Measurements from ENCODE around the gene GRIK4. TPM values are rescaled to one million over a fixed set of nuclear protein-coding genes. Genes with fewer than 3 reads are reported as not detected.
A peak's percentile ranks its signal among the peaks of the same experiment; 100 is the strongest.

The GRIK4 gene
- total RNA-seq, 1 donor from 2014 or later, result 0.36 TPM

DNA sequence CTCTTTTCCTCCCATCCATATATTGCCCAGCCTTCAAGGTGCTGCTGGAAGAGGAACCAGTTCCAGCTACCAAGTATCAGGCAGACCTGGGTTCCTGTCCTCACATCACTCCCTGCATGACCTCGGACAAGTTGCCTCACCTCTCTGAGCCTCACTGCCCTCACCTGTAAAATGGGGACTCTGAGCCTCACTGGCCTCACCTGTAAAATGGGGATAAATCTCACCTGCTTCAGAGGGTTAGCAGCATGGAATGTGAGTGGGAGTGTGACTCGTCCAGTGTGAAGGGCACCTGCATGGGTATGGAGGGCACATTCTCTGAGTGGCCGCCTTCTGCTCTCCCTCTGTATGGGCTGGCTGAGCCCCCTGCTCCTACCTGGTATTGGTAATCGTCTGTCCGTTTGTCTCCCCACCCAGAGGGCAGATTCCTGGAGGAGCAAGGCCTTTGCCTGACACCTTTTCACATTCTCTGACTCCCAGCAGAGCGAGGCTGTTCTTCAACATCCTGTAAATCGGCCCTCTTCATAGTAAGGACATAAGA is 3.7 kb downstream of the GRIK4 start:
- no peaks in the 10 kb centered on the region for H3K36me3 Mint-ChIP-seq

DNA sequence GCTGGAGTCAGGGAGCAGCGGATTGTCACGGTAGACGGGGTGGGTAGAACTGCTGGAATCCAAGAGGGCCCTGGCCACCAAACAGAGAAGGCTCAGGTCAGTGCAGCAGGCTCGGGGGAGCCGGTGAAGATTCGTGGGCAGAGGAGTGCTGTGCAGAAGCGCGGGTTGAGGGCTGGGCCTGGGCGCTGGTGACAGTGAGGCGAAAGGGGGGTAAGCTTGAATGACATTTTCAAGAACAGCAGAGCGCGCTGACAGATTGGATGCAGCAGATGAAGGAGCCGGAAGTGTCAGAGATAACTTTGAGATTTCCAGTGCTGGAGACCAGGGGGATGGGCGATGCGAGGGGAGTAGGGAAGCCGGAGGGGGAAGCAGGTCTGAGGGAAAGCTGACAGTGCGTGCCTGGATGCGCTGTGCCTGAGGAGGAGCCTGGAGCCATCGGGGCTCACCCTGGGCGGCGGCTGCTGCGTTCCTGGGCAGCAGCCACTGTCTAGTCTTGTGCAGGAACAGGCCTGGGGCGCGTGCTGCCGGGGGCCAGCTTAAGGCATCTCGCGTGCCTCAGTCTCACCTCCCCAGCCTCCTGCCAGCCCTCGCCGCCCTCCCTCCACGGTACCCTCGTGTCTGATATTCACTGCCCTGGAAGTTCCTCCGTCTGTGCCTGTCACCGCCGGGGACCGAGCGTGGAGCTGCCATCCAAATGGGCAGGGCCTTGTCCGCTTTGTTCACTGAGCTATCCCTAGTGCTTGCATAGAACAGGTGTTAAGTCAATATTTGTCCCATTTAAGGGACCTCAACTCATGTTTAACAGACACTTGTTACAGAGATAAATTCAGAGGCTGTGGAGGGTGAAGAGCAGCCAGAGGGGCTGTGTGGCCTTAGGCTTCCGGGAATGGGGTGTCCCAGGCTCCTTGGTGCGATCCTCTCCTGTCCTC is 5.2 kb downstream of the GRIK4 start:
- no peak for TF ChIP-seq EZH2phosphoT487 (IDR thresholded peaks at IDR 0.05)
- no peak for TF ChIP-seq EZH2 (IDR thresholded peaks at IDR 0.05)
- TF ChIP-seq, protein P1, sequence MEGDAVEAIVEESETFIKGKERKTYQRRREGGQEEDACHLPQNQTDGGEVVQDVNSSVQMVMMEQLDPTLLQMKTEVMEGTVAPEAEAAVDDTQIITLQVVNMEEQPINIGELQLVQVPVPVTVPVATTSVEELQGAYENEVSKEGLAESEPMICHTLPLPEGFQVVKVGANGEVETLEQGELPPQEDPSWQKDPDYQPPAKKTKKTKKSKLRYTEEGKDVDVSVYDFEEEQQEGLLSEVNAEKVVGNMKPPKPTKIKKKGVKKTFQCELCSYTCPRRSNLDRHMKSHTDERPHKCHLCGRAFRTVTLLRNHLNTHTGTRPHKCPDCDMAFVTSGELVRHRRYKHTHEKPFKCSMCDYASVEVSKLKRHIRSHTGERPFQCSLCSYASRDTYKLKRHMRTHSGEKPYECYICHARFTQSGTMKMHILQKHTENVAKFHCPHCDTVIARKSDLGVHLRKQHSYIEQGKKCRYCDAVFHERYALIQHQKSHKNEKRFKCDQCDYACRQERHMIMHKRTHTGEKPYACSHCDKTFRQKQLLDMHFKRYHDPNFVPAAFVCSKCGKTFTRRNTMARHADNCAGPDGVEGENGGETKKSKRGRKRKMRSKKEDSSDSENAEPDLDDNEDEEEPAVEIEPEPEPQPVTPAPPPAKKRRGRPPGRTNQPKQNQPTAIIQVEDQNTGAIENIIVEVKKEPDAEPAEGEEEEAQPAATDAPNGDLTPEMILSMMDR (IDR thresholded peaks at IDR 0.05), result no peak
- Histone ChIP-seq H3K27ac (no peak overlapping the region), H3K4me1 (peaks cover 14% of the 10 kb centered on the region), H3K9me3 (ENCODE audit: low read depth) (no peaks in the 10 kb centered on the region), H3K79me2 (ENCODE audit: low read depth) (no peaks in the 10 kb centered on the region), H4K20me1 (ENCODE audit: low read depth) (no peaks in the 10 kb centered on the region), H2AFZ (replicated peaks) (no peak overlapping the region), H3K4me2 (no peak overlapping the region), H3K36me3 (no peaks in the 10 kb centered on the region), H3K4me3 (no peak overlapping the region), H3K9ac (no peak overlapping the region), H3F3A (ENCODE audit: low read depth) (no peaks in the 10 kb centered on the region), H3K27me3 (peaks cover 21% of the 10 kb centered on the region)
- peak; percentile 36 for DNase-seq (ENCODE audit: low spot score)
- H3K4me1 Mint-ChIP-seq, result peaks cover 26% of the 10 kb centered on the region
- no peaks in the 10 kb centered on the region for H3K9me3 Mint-ChIP-seq
- no peaks in the 10 kb centered on the region for H3K36me3 Mint-ChIP-seq
- no peak overlapping the region for H3K4me3 Mint-ChIP-seq
- no peak overlapping the region for H3K27ac Mint-ChIP-seq
- peaks cover 32% of the 10 kb centered on the region for H3K27me3 Mint-ChIP-seq (ENCODE audit: insufficient read depth, low read depth)

More for the DNA sequence above, 3.7 kb downstream of the GRIK4 start:
- peaks cover 30% of the 10 kb centered on the region for H3K27me3 ChIP-seq
- no peak overlapping the region for H3K27ac ChIP-seq
- H4K20me1 ChIP-seq (ENCODE audit: low read depth), result no peaks in the 10 kb centered on the region
- H3K27ac Mint-ChIP-seq, result peak overlapping the region; percentile 38
- peaks cover 14% of the 10 kb centered on the region for H3K4me1 ChIP-seq
- H3F3A ChIP-seq (ENCODE audit: low read depth), result no peaks in the 10 kb centered on the region
- H3K9me3 Mint-ChIP-seq, result no peaks in the 10 kb centered on the region
- TF ChIP-seq EZH2phosphoT487 (IDR thresholded peaks at IDR 0.05), result no peak
- no peak for TF ChIP-seq EZH2 (IDR thresholded peaks at IDR 0.05)
- TF ChIP-seq, protein P1 (IDR thresholded peaks at IDR 0.05), result no peak
- H3K79me2 ChIP-seq (ENCODE audit: low read depth), result no peaks in the 10 kb centered on the region
- no peak overlapping the region for H3K4me3 ChIP-seq
- H3K9ac ChIP-seq, result no peak overlapping the region
- H3K36me3 ChIP-seq, result no peaks in the 10 kb centered on the region
- no peak overlapping the region for H2AFZ ChIP-seq (replicated peaks)
- H3K4me3 Mint-ChIP-seq, result no peak overlapping the region
- H3K4me2 ChIP-seq, result no peak overlapping the region
- peaks cover 34% of the 10 kb centered on the region for H3K27me3 Mint-ChIP-seq (ENCODE audit: insufficient read depth, low read depth)
- H3K9me3 ChIP-seq (ENCODE audit: low read depth), result no peaks in the 10 kb centered on the region
- no peak for DNase-seq (ENCODE audit: low spot score)
- H3K4me1 Mint-ChIP-seq, result peaks cover 26% of the 10 kb centered on the region

DNA sequence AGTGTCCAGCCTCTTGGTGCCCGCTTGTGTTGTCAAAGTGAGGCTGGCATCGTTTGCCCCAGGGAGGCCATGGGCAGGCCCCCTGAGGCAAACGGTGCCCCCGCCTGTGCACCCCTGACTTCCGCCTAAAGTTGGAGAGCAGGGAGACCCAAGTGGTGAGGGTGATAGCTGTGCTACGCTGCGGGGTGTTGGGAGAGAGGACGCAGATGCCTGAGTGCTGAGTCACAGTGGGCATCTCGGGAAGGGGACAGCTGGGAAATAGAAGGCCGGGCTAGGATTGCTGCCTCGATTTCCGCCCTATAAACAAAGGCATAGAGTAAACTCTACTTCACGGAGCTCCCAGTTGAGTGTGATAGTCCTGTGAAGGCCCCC is 5.8 kb downstream of the GRIK4 start:
- Mint-ChIP-seq H3K9me3 (no peaks in the 10 kb centered on the region), H3K27ac (no peak overlapping the region), H3K36me3 (no peaks in the 10 kb centered on the region), H3K27me3 (ENCODE audit: insufficient read depth, low read depth) (peaks cover 31% of the 10 kb centered on the region), H3K4me1 (peaks cover 26% of the 10 kb centered on the region), H3K4me3 (no peak overlapping the region)
- H3K9me3 ChIP-seq (ENCODE audit: low read depth), result no peaks in the 10 kb centered on the region
- H3K79me2 ChIP-seq (ENCODE audit: low read depth), result no peaks in the 10 kb centered on the region
- H2AFZ ChIP-seq (replicated peaks), result no peak overlapping the region
- peaks cover 14% of the 10 kb centered on the region for H3K27me3 ChIP-seq
- no peak overlapping the region for H3K4me3 ChIP-seq
- H3K27ac ChIP-seq, result no peak overlapping the region
- TF ChIP-seq EZH2 (IDR thresholded peaks at IDR 0.05) (no peak), EZH2phosphoT487 (IDR thresholded peaks at IDR 0.05) (no peak)
- TF ChIP-seq, protein P1 (IDR thresholded peaks at IDR 0.05), result no peak
- H4K20me1 ChIP-seq (ENCODE audit: low read depth), result no peaks in the 10 kb centered on the region
- no peaks in the 10 kb centered on the region for H3F3A ChIP-seq (ENCODE audit: low read depth)
- peaks cover 14% of the 10 kb centered on the region for H3K4me1 ChIP-seq
- DNase-seq (ENCODE audit: low spot score), result no peak
- no peak overlapping the region for H3K4me2 ChIP-seq
- no peak overlapping the region for H3K9ac ChIP-seq
- no peaks in the 10 kb centered on the region for H3K36me3 ChIP-seq
